NCI-H2107 treated with DMSO at 0.1 percent for 48 hours (cell line): ENCODE results near the gene CPLX1.
"Not testable (repeated sequence)": the region's sequence is repeated elsewhere in the genome, so short reads cannot be mapped to it uniquely, and the experiment has no call there.

Experiments used
- DNase-seq: peaks from one replicate; lab custom pipeline; 2025; ENCODE audit not compliant: unreplicated experiment; lab: John Stamatoyannopoulos, UW

Gene CPLX1

GRCh38 chr4:761739-762138, 64.2 kb downstream of the CPLX1 start:
- DNase-seq, result no peak

- DNase-seq, result no peak
Measured at GRCh38 chr4:761086-761485, 64.8 kb downstream of the CPLX1 start.

GRCh38 chr4:760616-761015, 65.3 kb downstream of the CPLX1 start:
- DNase-seq, result no peak

GRCh38 chr4:759810-760209, 66.1 kb downstream of the CPLX1 start:
- DNase-seq, result not testable (repeated sequence)

GRCh38 chr4:757111-757510, 68.8 kb downstream of the CPLX1 start:
- no peak for DNase-seq

GRCh38 chr4:754221-755120, 71.5 kb downstream of the CPLX1 start:
- DNase-seq, result no peak

- not testable (repeated sequence) for DNase-seq
Measured at GRCh38 chr4:753186-753585, 72.7 kb downstream of the CPLX1 start.

GRCh38 chr4:752196-752861, 73.6 kb downstream of the CPLX1 start:
- no peak for DNase-seq

- no peak for DNase-seq
Measured at GRCh38 chr4:751676-752075, 74.3 kb downstream of the CPLX1 start.

GRCh38 chr4:749698-750666, 75.9 kb downstream of the CPLX1 start:
- DNase-seq, result no peak

- no peak for DNase-seq
Measured at GRCh38 chr4:748461-748860, 77.5 kb downstream of the CPLX1 start.

- no peak for DNase-seq
Measured at GRCh38 chr4:747546-748170, 78.3 kb downstream of the CPLX1 start.

- no peak for DNase-seq
Measured at GRCh38 chr4:744212-744841, 81.6 kb downstream of the CPLX1 start.

GRCh38 chr4:743463-744211, 82.3 kb downstream of the CPLX1 start:
- DNase-seq, result no peak

GRCh38 chr4:742742-743311, 83.1 kb downstream of the CPLX1 start:
- DNase-seq, result no peak

GRCh38 chr4:742096-742741, 83.7 kb downstream of the CPLX1 start:
- no peak for DNase-seq

- DNase-seq, result no peak
Measured at GRCh38 chr4:740656-741282, 85.2 kb downstream of the CPLX1 start.

GRCh38 chr4:740011-740410, 85.9 kb downstream of the CPLX1 start:
- DNase-seq, result no peak
